Prostate gland (tissue), 2 donors: Measurements from ENCODE around the gene DCLRE1A. TPM values are rescaled to one million over a fixed set of nuclear protein-coding genes. Genes with fewer than 3 reads are reported as not detected.
"Not testable (repeated sequence)": the region's sequence is repeated elsewhere in the genome, so short reads cannot be mapped to it uniquely, and the experiment has no call there.

ENCODE experiments used
- DNase-seq: peaks from one replicate; pipeline ENCODE4 v3.0.0-alpha.2; 2019; ENCODE audit warnings: low spot score
- H3K27ac ChIP-seq, 2 donors: fragments of 200-600 bp; sonication (generic); 2 replicates each; pipeline ENCODE4 v1.5.1; 2017 to 2019
- H3K27me3 ChIP-seq: fragments of 200-600 bp; sonication (generic); replicated peaks from 2 replicates; pipeline ENCODE4 v1.5.1; 2019; ENCODE audit not compliant: insufficient read depth
- H3K36me3 ChIP-seq, 2 donors: fragments of 200-600 bp; sonication (generic); 1 replicate in 1 of 2; 2 replicates in 1 of 2; pipeline versions ENCODE4 v1.5.1 to v1.8.1; 2017 to 2019
- H3K4me1 ChIP-seq: fragments of 200-600 bp; sonication (generic); replicated peaks from 2 replicates; pipeline ENCODE4 v1.5.1; 2019
- H3K4me3 ChIP-seq, 2 donors: fragments of 200-600 bp; sonication (generic); 2 replicates each; pipeline ENCODE4 v1.5.1; 2017 to 2019
- H3K9me3 ChIP-seq: fragments of 200-600 bp; sonication (generic); 2 replicates; pipeline ENCODE4 v1.5.1; 2017
- POLR2A ChIP-seq: fragments of 450-650 bp; IDR thresholded peaks from one replicate; pipeline ENCODE4 v1.6.1; 2016; ENCODE audit warnings: antibody characterized with exemption, mild to moderate bottlenecking
- POLR2AphosphoS5 ChIP-seq: sonication (generic); formaldehyde crosslinking; IDR thresholded peaks from one replicate; pipeline ENCODE4 v1.6.1; 2017; ENCODE audit warnings: antibody characterized with exemption
- WGBS: methylation state at CpG from one replicate; pipeline ENCODE4 v1.1.5; 2018; 5-methylcytosine and 5-hydroxymethylcytosine counted together
- intact Hi-C: fragments of 100-400 bp; cut with DNase I; formaldehyde crosslinking; loops from one replicate; pipeline ENCODE4 v1.14.2; 2022
- total RNA-seq, 2 donors: library from RNA; depleted of rRNA; stranded (reverse); fragments of >200 nt; gene quantifications; one replicate each; pipeline ENCODE4 v1.1.0, GENCODE V29; 2016
- TF ChIP-seq, protein P1 (sequence below), 4 experiments: fragments of 200-600 bp in 2 of 4; fragments of 450-650 bp in 2 of 4; sonication (generic) in 2 of 4; IDR thresholded peaks; 1 replicate in 3 of 4; 2 replicates in 1 of 4; pipeline ENCODE4 v1.5.1; 2016 to 2019; ENCODE audit warnings: antibody characterized with exemption in 4 of 4, mild to moderate bottlenecking in 2 of 4, moderate library complexity in 2 of 4

DCLRE1A gene
- total RNA-seq, 2 donors from 2014 or later = 6.2 to 9.7 TPM

DNA sequence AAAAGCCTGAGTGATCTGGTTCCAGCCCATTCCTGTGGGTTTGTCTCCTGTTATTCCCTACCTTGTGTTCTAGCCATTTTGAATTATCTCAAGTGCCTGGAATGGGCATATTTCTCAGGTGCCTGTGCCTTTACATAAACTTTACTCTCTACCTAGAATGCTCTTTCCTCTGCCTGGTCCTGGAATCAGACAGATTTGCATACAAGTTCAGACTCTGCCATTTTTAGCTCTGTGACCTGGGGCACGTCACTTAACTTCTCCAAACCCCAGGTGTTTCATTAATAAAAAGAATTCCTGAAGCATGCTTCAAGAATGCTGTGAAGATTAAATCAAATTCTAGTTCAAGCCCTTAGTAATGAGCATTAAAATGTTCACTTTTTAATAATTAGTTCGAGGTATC is 7.8 kb downstream of the DCLRE1A start:
- DNase-seq = no peak
- no peaks in the 10 kb centered on the region for H3K9me3 ChIP-seq
- H3K4me1 ChIP-seq = no peaks in the 10 kb centered on the region
- H3K27me3 ChIP-seq = no peaks in the 10 kb centered on the region
- intact Hi-C loops = no loop called here
- H3K4me3 ChIP-seq = no peak overlapping the region
- H3K36me3 ChIP-seq = no peaks in the 10 kb centered on the region
- H3K27ac ChIP-seq = no peak overlapping the region
- TF ChIP-seq POLR2A = no peak
- TF ChIP-seq POLR2AphosphoS5 = no peak
- TF ChIP-seq, protein P1, sequence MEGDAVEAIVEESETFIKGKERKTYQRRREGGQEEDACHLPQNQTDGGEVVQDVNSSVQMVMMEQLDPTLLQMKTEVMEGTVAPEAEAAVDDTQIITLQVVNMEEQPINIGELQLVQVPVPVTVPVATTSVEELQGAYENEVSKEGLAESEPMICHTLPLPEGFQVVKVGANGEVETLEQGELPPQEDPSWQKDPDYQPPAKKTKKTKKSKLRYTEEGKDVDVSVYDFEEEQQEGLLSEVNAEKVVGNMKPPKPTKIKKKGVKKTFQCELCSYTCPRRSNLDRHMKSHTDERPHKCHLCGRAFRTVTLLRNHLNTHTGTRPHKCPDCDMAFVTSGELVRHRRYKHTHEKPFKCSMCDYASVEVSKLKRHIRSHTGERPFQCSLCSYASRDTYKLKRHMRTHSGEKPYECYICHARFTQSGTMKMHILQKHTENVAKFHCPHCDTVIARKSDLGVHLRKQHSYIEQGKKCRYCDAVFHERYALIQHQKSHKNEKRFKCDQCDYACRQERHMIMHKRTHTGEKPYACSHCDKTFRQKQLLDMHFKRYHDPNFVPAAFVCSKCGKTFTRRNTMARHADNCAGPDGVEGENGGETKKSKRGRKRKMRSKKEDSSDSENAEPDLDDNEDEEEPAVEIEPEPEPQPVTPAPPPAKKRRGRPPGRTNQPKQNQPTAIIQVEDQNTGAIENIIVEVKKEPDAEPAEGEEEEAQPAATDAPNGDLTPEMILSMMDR (IDR thresholded peaks at IDR 0.05) = no peak
- WGBS = 87% methylated on average over 2 of the region's 2 CpGs

DNA sequence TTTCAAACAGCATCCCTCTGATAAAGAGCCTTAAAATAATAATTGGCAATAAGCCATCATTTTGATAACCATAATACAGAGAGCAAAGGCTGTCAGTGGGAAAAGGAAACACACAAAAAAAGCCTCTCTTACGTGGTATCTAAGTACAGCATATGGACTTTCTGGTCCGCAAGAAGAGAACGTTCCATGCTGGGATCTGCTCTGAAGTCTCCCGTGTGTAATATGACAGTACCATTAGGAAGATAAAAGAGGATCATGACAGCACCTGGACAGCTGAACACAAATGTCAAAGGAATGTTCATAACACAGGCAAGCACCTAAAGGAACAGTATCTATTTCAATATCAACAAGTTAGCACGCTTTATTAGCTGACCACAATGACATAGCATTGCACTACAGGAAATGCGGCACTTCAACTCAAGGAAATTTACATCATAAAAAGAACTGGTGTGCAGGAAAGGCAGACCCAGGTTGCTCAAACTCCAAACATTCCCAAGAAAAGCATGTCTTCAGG is 9.9 kb downstream of the DCLRE1A start:
- H3K36me3 ChIP-seq = no peaks in the 10 kb centered on the region

DNA sequence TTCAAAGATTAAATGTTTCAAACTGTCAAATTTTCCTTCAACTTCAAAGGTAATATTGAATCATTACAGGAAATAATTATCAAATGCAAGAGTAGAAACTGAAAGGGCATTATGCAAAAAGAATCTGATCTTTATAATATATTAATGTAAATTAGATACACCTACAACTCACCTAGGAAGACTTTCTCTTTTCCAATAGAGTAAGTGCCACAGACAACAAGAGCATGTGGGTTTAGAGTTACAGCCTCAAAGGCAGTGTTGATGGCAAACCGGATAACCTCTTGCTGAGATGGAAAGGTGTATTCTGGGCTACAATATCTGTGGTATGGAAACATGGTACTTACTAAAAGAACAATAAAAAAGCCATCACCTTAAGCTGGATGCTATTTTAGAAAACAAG is 11.7 kb downstream of the DCLRE1A start:
- no peak overlapping the region for H3K4me3 ChIP-seq
- no peak for DNase-seq
- 65% methylated on average over 1 of the region's 1 CpG for WGBS
- H3K36me3 ChIP-seq = no peaks in the 10 kb centered on the region
- intact Hi-C loops = no loop called here
- no peak for TF ChIP-seq POLR2A
- no peak for TF ChIP-seq POLR2AphosphoS5
- TF ChIP-seq, protein P1 (IDR thresholded peaks at IDR 0.05) = no peak
- H3K9me3 ChIP-seq = no peaks in the 10 kb centered on the region
- no peaks in the 10 kb centered on the region for H3K4me1 ChIP-seq
- no peak overlapping the region for H3K27ac ChIP-seq
- H3K27me3 ChIP-seq = no peaks in the 10 kb centered on the region

More for the DNA sequence above, 9.9 kb downstream of the DCLRE1A start:
- no peaks in the 10 kb centered on the region for H3K27me3 ChIP-seq
- intact Hi-C loops = no loop called here
- DNase-seq = no peak
- no peaks in the 10 kb centered on the region for H3K9me3 ChIP-seq
- no peaks in the 10 kb centered on the region for H3K4me1 ChIP-seq
- H3K27ac ChIP-seq = no peak overlapping the region
- H3K4me3 ChIP-seq = no peak overlapping the region
- 69% methylated on average over 6 of the region's 6 CpGs for WGBS
- TF ChIP-seq, protein P1 (IDR thresholded peaks at IDR 0.05) = no peak
- TF ChIP-seq POLR2AphosphoS5 = no peak
- no peak for TF ChIP-seq POLR2A

DNA sequence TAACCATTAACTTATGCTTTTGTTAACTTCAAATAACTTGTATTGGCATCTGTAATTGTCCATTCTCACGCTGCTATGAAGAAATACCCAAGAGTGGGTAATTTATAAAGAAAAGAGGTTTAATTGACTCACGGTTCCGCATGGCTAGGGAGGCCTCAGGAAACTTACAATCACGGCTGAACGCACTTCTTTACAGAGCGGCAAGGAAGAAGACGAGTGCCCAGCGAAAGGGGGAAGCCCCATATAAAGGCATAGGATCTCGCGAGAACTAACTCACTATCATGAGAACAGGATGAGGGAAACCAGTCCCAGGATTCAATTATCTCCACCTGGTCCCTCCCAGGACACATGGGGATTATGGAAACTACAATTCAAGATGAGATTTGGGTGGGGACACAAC is 25.3 kb downstream of the DCLRE1A start:
- H3K27me3 ChIP-seq, DNase-seq, H3K27ac ChIP-seq, intact Hi-C loops, H3K4me1 ChIP-seq, H3K9me3 ChIP-seq, H3K36me3 ChIP-seq, H3K4me3 ChIP-seq: not testable (repeated sequence)
- WGBS = 96% methylated on average over 10 of the region's 10 CpGs

DNA sequence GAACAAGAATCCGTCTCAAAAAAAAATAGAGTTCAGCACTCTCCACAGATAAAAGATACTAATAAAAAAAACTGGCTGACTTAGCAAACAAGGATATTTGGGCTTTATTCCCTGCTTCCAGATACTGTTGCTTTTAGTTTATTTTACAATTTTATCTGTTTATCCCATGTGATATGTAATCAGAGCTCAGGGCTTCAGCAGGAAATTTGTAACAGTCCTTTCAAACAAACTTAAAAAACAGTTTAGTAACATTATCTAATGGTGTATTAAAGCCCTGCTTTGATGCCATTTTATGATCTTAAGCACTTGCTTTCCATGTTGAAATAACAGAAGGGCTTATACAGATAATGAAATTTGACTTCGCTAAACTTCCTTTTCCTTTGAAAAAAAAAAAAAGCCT is 28.1 kb downstream of the DCLRE1A start:
- Histone ChIP-seq H3K27ac (no peak overlapping the region), H3K4me1 (no peaks in the 10 kb centered on the region), H3K27me3 (no peaks in the 10 kb centered on the region), H3K4me3 (no peak overlapping the region), H3K36me3 (no peaks in the 10 kb centered on the region), H3K9me3 (no peaks in the 10 kb centered on the region)
- WGBS = 19% methylated on average over 2 of the region's 2 CpGs
- TF ChIP-seq POLR2A (no peak), POLR2AphosphoS5 (no peak)
- TF ChIP-seq, protein P1 (IDR thresholded peaks at IDR 0.05) = no peak
- DNase-seq = no peak
- intact Hi-C loops = no loop called here
